C4-2B (cell line): Measurements from ENCODE around the gene CSNK2A1.

Source experiments
- H3K27ac ChIP-seq: fragments of 450-650 bp; 2 replicates; pipeline ENCODE4 v1.5.1; 2017
- ZFX ChIP-seq: fragments of 450-650 bp; IDR thresholded peaks from 2 replicates; pipeline ENCODE4 v1.6.1; 2017
- TF ChIP-seq, protein P1 (sequence below): fragments of 450-650 bp; conservative IDR thresholded peaks from 2 replicates; pipeline ENCODE4 v1.5.1; 2017; ENCODE audit warnings: mild to moderate bottlenecking

CSNK2A1 gene

DNA sequence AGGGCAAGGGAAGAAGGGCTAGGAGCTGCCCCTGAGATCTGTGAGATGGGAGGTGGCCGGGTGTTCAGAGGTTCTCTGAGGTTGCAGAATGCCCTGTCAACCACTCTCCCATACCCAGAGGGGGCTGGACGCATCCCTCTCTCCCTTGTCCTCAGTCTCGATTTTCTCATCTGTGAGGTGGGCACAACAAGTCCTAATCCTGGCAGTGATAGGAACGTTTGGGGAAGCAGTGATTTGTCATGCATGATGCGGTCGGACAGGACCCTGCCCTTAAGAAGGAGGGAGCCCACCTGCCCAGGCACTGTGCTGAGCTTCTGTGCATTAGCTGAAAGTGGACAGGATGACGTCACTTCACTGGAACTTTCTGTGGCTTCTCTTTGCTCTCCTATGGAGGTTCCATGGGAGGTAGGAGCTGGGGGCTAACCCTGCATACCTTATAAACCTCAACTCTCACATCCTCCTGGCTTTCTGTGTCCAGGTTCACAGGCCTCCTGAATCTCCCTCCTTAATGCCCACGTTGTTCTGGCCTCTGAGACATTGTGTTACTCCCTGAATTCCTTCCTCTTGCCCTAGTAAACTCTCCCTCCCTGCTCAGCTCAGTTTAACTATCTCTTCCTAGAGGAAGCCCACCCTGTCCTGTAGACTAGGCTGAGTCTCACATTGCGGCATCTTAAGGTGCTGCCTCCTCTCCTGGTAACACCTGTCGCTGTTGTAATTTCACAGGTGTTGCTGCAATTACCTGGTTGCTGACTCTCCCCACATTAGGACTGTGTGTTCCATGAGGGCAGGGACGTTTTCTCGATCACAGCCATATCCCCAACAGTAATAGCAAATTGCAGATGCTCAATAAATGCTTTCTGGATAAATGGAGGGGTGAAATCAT lies 30.1 kb upstream of the CSNK2A1 start:
- H3K27ac ChIP-seq, result no peak overlapping the region

DNA sequence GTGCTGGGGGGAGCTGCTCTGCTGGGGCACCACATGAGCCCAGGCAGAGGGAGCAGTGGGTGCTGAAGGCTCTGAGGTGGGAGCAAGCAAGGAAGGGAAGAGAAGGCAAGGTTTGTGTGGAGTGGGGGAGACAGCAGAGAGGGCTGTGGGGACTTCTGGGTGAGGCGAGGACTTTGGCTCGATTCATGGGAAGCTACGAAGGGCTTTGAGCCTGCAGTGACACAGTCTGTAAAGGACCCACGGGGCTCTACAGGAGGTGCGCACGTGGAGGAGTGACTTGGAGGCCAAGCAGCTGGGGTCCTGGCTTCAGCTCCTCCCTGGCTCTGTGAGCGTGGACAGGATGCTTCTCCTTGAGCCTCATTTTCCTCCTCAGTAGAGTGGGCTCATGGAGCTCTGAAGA lies 29.1 kb upstream of the CSNK2A1 start:
- no peak for TF ChIP-seq ZFX
- TF ChIP-seq, protein P1, sequence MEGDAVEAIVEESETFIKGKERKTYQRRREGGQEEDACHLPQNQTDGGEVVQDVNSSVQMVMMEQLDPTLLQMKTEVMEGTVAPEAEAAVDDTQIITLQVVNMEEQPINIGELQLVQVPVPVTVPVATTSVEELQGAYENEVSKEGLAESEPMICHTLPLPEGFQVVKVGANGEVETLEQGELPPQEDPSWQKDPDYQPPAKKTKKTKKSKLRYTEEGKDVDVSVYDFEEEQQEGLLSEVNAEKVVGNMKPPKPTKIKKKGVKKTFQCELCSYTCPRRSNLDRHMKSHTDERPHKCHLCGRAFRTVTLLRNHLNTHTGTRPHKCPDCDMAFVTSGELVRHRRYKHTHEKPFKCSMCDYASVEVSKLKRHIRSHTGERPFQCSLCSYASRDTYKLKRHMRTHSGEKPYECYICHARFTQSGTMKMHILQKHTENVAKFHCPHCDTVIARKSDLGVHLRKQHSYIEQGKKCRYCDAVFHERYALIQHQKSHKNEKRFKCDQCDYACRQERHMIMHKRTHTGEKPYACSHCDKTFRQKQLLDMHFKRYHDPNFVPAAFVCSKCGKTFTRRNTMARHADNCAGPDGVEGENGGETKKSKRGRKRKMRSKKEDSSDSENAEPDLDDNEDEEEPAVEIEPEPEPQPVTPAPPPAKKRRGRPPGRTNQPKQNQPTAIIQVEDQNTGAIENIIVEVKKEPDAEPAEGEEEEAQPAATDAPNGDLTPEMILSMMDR, result no peak
- H3K27ac ChIP-seq, result no peak overlapping the region

More for the DNA sequence above, 30.1 kb upstream of the CSNK2A1 start:
- TF ChIP-seq ZFX, result no peak
- TF ChIP-seq, protein P1, result no peak

DNA sequence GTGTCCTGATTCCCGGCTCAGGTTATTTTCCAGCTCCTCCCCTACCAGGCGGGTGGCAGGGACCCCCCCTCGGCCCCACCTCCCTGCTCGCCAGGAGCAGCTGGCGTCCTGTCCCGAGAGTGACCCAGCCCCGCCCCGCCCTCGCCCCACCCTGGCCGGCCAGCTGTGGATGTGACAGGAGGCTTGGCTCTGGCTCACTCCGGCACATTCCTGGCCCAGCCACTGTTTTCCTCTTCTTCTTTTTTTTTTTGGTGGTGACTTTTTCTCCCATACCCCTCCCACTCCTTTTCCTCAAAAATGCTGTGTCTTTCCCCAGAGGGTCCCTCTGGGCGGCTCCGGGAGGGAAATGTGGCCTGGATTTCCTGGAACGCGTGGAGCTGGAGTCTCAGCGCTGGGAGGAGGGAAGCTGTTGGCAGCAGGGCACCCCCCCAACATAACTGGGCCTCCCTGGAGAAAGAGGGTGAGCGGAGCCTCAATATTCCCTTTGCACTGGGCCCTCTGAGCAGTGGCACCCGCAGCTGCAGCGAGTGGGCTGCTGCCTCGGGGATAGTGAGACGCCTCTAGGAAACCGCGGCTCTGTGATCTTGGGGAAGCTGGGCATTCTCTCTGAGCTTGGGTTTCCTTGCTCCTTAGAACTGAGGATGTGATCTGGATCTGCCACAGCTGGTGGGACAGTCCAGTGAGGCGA lies 28.3 kb upstream of the CSNK2A1 start:
- H3K27ac ChIP-seq, result no peak overlapping the region
- TF ChIP-seq, protein P1, result no peak
- TF ChIP-seq ZFX, result no peak

GRCh38 chr20:568673-569415 lies 25.3 kb upstream of the CSNK2A1 start:
- H3K27ac ChIP-seq, result no peak overlapping the region
- TF ChIP-seq, protein P1, result no peak
- no peak for TF ChIP-seq ZFX

DNA sequence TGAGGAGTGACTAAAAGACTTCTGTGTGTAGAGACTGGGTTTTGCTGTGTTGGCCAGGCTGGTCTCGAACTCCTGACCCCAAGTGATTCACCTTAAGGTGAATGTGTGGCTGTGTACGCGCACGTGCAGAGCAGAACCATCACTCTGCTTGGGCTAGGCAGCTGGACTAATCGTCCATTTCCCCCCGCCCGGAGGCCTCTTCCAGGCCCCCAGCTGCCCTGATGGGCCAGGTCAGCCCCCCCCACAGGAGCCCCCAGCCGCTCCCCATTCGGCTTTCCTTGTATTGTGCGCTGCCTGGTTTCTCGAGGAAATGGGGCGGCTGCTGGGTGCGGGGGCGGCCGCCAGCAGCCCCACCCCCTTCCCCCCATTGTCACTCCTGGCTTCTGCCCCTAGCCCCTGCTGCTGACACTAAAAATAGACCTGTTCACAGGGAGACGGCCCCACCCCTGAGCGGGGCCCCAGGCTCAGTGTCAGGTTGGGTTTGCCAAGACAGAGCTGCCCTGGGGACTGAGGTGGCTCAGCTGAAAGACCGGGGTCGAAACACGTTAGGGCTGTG lies 24.6 kb upstream of the CSNK2A1 start:
- no peak overlapping the region for H3K27ac ChIP-seq
- TF ChIP-seq ZFX, result no peak
- TF ChIP-seq, protein P1, result no peak

DNA sequence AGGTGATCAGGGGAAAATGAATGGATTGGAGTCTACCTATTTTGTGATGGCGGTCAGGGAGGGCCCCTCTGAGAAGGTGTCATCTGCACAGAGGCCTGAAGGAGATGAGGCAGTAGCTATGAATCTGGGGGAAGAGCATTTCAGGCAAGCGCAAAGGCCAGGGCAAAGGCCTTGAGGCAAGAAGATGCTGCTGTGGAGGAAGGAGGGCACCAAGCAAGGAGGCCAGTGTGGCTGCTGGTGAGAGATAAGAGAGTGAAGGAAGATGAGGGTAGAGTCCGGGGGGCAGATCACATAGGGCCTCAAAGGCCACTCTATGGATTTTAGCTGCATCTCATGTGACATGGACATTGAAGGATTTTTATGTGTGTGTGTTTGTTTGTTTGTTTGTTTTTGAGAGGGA lies 20.6 kb upstream of the CSNK2A1 start:
- no peak for TF ChIP-seq ZFX
- TF ChIP-seq, protein P1, result no peak
- H3K27ac ChIP-seq, result no peak overlapping the region

DNA sequence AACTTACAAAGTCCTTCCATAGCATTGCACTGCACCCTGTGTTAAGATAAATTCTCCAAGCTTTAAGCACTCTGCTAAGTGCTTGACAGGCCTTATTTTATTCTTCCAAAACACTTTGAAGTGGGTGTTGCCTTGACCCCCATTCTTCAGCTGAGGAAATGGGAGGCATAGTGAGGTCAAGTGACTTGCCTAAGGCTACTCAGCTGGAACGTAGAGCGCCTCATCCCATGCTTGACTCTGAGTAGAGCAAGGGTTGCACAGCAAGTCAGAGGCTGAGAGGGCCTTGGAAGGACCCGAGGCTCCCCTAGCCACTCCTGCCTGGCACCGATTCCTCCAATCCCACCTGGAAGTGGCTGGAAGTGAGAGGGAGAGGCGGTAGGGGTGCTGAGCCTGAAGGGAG lies 19.6 kb upstream of the CSNK2A1 start:
- no peak overlapping the region for H3K27ac ChIP-seq
- TF ChIP-seq, protein P1, result no peak
- no peak for TF ChIP-seq ZFX
